Retina (tissue), 1 donor: Measurements from ENCODE around the gene ADAT3.
"Not testable (repeated sequence)": the region's sequence is repeated elsewhere in the genome, so short reads cannot be mapped to it uniquely, and the experiment has no call there.

Experiments used
- DNase-seq: peaks from one replicate; pipeline ENCODE4 v3.0.0-alpha.2; 2016

Gene ADAT3

GRCh38 chr19:1884719-1885334 lies 20.4 kb upstream of the ADAT3 start:
- peak; percentile 55 for DNase-seq

DNA sequence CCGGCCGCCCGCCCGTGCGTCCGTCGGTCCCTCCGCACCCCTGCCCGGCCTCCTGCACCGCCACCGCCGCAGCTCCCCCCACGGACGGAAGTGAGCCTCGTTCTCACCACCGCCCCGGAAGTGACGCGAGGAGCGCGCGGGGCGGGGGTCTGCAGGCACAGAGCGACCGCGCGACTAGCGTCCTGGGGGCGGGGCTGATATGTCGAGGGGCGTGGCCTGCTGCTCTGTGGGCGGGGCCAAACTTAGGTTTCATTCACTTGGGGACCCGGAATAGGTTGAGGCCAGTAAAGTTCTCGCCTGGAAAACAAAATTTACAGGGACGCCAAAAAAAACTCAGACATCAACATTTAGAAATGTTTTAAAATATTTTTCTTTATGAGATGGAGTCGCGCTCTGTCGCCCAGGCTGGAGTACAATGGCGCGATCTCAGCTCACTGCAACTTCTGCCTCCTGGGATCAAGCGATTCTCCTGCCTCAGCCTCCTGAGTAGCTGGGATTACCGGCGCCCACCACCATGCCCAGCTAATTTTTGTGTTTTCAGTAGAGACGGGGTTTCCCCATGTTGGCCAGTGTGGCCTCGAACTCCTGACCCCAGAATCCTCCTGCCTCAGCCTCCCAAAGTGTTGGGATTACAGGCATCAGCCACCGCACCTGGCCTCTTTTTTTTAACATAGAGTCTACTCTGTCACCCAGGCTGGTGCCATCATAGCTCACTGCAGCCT lies 19.6 kb upstream of the ADAT3 start, which contains the start of gene ABHD17A:
TSS of gene ABHD17A (minus strand) at position 99 of the 722 bp plus-strand sequence. CDS start 3,930 bp downstream, outside the sequence.
- DNase-seq = peak; percentile 94

DNA sequence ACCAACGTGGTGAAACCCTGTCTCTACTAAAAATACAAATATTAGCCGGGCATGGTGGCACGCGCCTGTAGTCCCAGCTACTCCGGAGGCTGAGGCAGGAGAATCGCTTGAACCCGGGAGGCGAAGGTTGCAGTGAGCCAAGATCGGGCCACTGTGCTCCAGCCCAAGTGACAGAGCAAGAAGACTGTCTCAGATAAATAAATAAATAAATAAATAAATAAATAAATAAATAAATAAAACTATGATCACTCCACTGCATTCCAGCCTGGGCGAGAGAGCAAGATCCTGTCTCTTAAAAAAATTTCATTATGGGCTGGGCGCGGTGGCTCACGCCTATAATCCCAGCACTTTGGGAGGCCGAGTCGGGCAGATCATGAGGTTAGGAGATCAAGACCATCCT lies 18.8 kb upstream of the ADAT3 start:
- not testable (repeated sequence) for DNase-seq

DNA sequence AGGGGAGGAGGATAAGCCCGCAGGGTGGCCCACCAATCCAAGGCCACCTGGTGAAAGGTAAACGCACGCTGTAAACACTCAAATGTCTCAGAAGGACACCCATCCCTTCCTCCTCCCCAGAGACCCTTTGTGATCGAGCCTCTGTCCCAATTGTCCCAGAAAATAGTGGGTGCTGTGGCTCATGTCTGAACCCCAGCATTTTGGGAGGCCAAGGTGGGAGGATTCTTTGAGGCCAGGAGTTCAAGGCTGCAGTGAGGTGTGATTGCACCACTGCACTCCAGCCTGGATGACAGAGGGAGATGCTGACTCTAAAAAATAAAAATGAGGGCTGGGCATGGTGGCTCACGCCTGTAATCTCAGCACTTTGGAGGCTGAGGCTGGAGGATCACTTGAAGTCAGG lies 16.8 kb upstream of the ADAT3 start:
- DNase-seq = no peak

DNA sequence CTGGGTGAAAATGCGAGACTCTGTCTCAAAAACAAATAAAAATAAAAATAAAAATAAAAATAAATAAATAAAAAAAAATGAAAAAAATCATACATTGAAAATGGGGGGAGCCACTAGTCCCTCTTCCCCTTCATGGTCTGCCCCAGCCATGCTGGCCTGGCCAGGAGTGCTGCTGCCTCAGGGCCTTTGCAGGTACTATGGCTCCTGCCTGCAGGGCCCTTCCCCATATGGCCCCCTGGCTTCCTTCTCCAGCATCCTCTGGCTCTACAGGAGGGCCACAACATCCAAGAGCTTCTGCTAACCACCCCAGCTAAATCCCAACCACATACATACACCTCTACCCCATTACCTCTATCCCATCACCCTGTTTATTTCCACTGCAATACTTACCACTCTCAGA lies 15.3 kb upstream of the ADAT3 start:
- no peak for DNase-seq

GRCh38 chr19:1893791-1894190 lies 11.4 kb upstream of the ADAT3 start:
- DNase-seq = no peak

DNA sequence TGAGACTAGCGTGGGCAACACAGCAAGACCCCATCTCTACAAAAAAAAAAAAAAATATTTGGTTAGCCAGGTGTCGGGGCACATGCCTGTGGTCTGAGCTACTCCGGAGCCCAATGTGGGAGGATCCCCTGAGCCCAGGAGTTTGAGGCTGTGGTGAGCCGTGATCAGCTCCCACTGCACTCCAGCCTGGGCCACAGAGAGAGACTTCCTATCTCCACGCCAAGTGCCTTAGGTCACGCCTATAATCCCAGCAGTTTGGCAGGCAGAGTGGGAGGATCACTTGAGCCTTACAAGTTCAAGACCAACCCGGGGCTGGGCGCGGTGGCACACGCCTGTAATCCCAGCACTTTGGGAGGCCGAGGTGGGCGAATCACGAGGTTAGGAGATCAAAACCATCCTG lies 8.7 kb upstream of the ADAT3 start:
- no peak for DNase-seq

- DNase-seq = no peak
These were observed 3.2 kb upstream of the ADAT3 start for GRCh38 chr19:1901940-1902404.

GRCh38 chr19:1902923-1903322 lies 2.3 kb upstream of the ADAT3 start:
- no peak for DNase-seq

DNA sequence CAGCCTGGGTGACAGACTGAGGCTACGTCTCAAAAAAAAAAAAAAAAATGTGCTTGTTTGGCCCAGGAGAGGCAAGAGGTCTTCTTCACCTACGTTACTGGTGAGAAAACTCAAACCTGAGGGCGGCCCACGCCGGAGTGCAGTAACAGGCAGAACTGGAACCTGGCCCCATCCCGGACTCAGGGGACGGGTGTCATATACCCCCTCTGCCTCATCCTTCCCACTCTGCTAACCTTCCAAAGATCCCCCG lies 414 bp upstream of the ADAT3 start:
- no peak for DNase-seq

- no peak for DNase-seq
These were observed 720 bp downstream of the ADAT3 start for GRCh38 chr19:1905863-1906375.

GRCh38 chr19:1906985-1907562 lies 1.9 kb downstream of the ADAT3 start:
- no peak for DNase-seq

DNA sequence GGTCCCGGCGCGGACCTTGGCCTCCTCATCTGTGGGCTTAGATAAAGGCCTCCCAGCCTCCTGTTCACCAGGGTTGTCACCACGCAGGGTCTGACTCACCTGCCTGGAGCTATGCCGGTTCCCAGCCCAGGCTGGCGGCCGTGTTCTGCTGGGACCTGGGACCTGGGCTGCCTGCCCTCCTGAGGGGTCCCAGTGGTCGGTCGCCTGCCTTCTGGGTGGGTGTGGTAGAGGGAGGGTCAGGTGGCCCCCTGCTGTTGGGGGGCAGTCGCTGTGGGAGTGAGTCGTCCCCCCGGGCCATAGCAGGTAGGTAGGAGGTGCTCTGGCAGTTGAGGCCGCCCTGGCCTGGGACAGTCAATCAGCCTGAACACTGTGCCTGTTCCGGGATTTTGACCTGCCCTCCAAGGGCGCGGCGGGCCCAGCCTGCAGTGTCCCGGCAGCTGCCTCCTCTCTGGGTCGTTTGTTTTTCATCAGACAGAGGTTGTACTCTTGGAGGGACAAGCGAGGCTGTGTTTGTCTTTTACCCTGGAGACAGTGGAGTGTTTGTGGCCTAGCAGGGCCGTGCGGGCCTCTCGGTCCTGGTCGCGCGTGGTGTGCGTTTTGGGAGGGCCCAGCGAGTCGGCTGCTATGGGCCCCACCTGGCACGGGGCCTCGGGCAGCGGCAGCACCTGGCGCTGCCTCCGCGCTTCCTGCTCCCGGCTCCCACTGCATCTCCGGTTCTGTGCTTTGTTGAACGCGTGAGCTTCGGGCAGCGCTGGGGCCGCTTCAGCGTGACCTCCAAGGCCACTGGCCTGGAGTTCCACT lies 2.6 kb downstream of the ADAT3 start:
- no peak for DNase-seq

DNA sequence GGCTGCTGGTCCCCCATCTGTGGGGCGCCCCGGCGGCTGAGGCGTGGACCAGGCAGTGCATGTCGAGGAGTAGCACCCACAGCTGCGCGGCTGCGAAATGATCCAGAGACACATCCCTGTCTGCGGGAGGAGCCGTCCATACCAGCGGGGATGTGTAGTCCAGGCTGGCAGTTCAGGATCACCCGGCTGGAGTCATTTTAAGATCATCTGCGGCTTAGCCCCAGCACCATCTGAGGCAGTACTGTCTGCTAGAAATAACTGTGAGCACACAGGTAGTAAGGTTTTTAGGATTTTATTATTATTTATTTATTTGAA lies 3.1 kb downstream of the ADAT3 start:
- DNase-seq = no peak

- DNase-seq = no peak
These were observed 4.5 kb downstream of the ADAT3 start for GRCh38 chr19:1909761-1910080.

DNA sequence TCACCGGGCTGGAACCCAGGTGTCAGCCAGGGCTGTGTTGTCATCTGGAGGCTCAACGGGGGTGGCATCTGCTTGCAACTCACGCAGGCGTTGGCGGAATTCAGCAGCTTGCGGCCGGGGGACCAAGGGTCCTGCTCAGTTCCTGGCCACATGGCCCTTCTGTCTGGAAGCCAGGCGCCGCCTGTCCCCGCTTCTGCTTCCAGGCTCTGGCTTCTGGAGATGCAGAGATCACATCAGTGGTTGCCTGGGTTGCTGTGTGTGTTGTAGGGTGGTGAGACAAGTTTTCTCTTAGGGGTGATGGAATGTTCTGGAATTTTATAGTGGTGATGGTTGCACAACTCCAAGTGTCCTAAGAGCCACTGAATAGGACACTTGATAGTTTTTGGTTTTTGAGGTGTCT lies 5.0 kb downstream of the ADAT3 start:
- DNase-seq = no peak

DNA sequence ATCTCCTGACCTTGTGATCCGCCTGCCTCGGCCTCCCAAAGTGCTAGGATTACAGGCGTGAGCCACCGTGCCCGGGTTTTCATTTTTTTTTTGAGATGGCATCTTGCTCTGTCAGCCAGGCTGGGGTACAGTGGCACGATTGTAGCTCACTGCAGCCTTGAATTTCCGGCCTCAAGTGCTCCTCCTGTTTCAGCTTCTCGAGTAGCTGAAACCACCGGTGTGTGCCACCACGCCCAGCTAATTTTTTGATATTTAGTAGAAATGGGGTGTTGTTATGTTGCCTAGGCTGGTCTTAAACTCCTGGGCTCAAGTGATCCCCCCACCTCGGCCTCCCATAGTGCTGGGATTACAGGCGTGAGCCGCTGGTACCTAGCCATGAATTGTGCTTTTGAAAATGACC lies 5.9 kb downstream of the ADAT3 start:
- no peak for DNase-seq

DNA sequence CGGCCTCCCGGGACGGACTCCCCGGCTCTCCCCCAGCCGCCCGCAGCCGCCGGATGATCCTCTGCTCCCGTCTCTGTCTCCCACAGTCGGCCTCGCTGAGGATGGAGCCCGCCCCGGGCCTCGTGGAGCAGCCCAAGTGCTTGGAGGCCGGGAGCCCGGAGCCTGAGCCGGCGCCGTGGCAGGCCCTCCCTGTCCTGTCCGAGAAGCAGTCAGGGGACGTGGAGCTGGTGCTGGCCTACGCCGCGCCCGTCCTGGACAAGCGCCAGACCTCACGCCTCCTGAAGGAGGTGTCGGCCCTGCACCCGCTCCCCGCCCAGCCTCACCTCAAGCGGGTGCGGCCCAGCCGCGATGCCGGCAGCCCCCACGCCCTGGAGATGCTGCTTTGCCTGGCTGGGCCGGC lies 6.8 kb downstream of the ADAT3 start:
- no peak for DNase-seq

DNA sequence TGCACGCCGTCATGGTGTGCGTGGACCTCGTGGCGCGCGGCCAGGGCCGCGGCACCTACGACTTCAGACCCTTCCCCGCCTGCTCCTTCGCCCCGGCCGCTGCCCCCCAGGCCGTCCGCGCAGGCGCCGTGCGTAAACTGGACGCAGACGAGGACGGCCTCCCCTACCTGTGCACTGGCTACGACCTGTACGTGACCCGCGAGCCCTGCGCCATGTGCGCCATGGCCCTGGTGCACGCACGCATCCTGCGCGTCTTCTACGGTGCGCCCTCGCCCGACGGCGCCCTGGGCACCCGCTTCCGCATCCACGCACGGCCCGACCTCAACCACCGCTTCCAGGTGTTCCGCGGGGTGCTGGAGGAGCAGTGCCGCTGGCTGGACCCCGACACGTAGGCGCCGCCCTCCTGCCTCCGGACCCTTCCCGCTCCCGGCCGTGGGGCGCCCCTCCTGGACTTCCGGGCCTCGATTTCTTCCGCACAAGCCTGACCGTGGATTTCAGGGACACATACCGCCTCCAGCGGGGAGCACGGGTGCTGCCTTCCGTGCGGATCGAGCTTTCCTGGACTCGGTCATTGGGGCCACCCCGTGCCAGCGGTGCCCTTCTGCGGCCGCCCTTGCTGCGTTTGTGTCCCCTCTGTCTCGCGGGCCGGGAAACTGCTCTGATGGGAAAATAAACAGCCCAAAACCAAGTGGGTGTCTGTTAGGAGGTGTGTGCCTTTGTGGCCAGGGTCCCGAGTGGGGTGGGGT lies 7.7 kb downstream of the ADAT3 start:
- no peak for DNase-seq

GRCh38 chr19:1913781-1914577 lies 8.8 kb downstream of the ADAT3 start:
- no peak for DNase-seq

- DNase-seq = no peak
These were observed 9.7 kb downstream of the ADAT3 start for GRCh38 chr19:1914826-1915341.

DNA sequence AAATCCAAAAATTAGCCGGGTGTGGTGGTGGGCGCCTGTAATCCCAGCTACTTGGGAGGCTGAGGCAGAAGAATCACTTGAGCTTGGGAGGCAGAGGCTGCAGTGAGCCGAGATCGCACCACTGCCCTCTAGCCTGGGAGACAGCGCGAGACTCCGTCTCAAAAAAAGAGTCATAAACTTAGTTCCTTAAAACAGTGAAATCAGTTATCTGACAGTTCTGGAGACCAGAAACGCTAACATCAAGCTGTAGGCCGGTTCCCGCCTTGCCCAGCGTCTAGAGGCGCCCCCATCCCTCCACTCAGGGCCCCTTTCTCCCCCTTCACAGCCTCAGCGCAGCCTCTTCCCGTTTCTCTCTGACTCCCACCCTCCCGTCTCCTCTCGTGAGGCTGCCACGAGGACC lies 11.9 kb downstream of the ADAT3 start:
- no peak for DNase-seq
